Measurements from ENCODE around the gene KPRP.

DNA sequence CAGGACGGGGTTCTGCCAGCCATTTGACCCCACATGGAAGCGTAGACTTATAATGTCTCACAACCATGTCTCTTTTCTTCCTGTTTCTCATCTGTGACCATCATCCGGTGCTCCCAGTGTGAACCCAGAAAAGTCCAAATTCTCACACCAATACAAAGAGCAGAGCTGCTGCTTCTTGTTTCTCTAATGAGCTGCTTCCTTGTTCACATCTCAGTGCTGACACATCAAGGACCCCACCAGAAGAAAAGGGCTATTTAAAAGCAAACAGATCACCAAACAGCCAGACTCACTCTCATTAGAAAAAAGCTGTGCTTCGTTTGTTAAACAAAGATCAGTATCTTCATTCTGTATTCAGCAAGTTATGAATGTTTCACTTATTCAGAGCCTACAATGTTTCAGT lies 37.9 kb downstream of the KPRP start:
- TF ChIP-seq, protein P1, sequence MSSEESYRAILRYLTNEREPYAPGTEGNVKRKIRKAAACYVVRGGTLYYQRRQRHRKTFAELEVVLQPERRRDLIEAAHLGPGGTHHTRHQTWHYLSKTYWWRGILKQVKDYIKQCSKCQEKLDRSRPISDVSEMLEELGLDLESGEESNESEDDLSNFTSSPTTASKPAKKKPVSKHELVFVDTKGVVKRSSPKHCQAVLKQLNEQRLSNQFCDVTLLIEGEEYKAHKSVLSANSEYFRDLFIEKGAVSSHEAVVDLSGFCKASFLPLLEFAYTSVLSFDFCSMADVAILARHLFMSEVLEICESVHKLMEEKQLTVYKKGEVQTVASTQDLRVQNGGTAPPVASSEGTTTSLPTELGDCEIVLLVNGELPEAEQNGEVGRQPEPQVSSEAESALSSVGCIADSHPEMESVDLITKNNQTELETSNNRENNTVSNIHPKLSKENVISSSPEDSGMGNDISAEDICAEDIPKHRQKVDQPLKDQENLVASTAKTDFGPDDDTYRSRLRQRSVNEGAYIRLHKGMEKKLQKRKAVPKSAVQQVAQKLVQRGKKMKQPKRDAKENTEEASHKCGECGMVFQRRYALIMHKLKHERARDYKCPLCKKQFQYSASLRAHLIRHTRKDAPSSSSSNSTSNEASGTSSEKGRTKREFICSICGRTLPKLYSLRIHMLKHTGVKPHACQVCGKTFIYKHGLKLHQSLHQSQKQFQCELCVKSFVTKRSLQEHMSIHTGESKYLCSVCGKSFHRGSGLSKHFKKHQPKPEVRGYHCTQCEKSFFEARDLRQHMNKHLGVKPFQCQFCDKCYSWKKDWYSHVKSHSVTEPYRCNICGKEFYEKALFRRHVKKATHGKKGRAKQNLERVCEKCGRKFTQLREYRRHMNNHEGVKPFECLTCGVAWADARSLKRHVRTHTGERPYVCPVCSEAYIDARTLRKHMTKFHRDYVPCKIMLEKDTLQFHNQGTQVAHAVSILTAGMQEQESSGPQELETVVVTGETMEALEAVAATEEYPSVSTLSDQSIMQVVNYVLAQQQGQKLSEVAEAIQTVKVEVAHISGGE (CRISPR knock-in tag; IDR thresholded peaks at IDR 0.05), result no peak
- TF ChIP-seq RFX5 (IDR thresholded peaks at IDR 0.05; ENCODE audit: low read depth, low read length) (no peak), TCF7 (IDR thresholded peaks at IDR 0.05; ENCODE audit: borderline replicate concordance) (no peak), REST (IDR thresholded peaks at IDR 0.05; ENCODE audit: low read depth, low read length) (no peak), TAF1 (IDR thresholded peaks at IDR 0.05; ENCODE audit: borderline replicate concordance, low read depth, low read length) (no peak)
